OCI-LY7 (cell line): ENCODE measurements around the gene HSPA5.
"Not testable (repeated sequence)": the region's sequence is repeated elsewhere in the genome, so short reads cannot be mapped to it uniquely, and the experiment has no call there.

Experiments used
- CTCF ChIP-seq: fragments of 200-600 bp; sonication (generic); conservative IDR thresholded peaks from 2 replicates; pipeline ENCODE4 v1.5.1; 2014; ENCODE audit warnings: mild to moderate bottlenecking, antibody characterized with exemption, low read length, moderate library complexity, mixed read lengths
- EZH2phosphoT487 ChIP-seq: fragments of 200-600 bp; sonication (generic); IDR thresholded peaks from 2 replicates; pipeline ENCODE4 v1.6.1; 2018; ENCODE audit warnings: low read depth, borderline replicate concordance, mild to moderate bottlenecking, mixed run types, antibody characterized with exemption, low read length, moderate library complexity, mixed read lengths

GRCh38 chr9:125224858-125225257, 16.3 kb downstream of the HSPA5 start:
- not testable (repeated sequence) for TF ChIP-seq CTCF, EZH2phosphoT487
